Thoracic aorta (tissue), 2 donors: Measurements from ENCODE around the gene NRP2. TPM values are rescaled to one million over a fixed set of nuclear protein-coding genes. Genes with fewer than 3 reads are reported as not detected.

Source experiments
- ATAC-seq: fragments of 150-250 bp; one replicate; pipeline ENCODE4 v1.8.0; 2017; ENCODE audit warnings: low read depth; ENCODE audit not compliant: insufficient number of reproducible peaks, low FRiP score
- DNase-seq: peaks from one replicate; pipeline ENCODE4 v3.0.0-alpha.2; 2020; ENCODE audit warnings: low spot score
- H3K27ac ChIP-seq, 2 donors: fragments of 200-600 bp; sonication (generic); 1 replicate in 1 of 2; 2 replicates in 1 of 2; pipeline ENCODE4 v1.5.1; 2016; ENCODE audit warnings: mild to moderate bottlenecking in 2 of 2, moderate library complexity in 2 of 2
- H3K27me3 ChIP-seq: fragments of 200-600 bp; sonication (generic); replicated peaks from 2 replicates; pipeline ENCODE4 v1.6.0; 2016; ENCODE audit warnings: mild to moderate bottlenecking; ENCODE audit not compliant: insufficient read depth
- H3K36me3 ChIP-seq: fragments of 200-600 bp; sonication (generic); one replicate; pipeline ENCODE4 v1.5.1; 2016
- H3K4me1 ChIP-seq, 2 donors: fragments of 200-600 bp; sonication (generic); 1 replicate in 1 of 2; 2 replicates in 1 of 2; pipeline versions ENCODE4 v1.5.1 to v1.6.0; 2016; ENCODE audit warnings: low read depth in 2 of 2, mild to moderate bottlenecking in 1 of 2; ENCODE audit not compliant: control insufficient read depth in 1 of 2
- H3K4me3 ChIP-seq: fragments of 200-600 bp; sonication (generic); 2 replicates; pipeline ENCODE4 v1.5.1; 2016; ENCODE audit warnings: mild to moderate bottlenecking
- H3K9me3 ChIP-seq: fragments of 200-600 bp; sonication (generic); 2 replicates; pipeline ENCODE4 v1.5.1; 2016
- total RNA-seq, 2 donors: library from RNA; depleted of rRNA; stranded (reverse); fragments of >200 nt; gene quantifications; one replicate each; pipeline versions ENCODE4 v1.1.0 to v1.2.3, GENCODE V29; 2016
- TF ChIP-seq, protein P1 (sequence below): fragments of 200-600 bp; sonication (generic); IDR thresholded peaks from one replicate; pipeline ENCODE4 v1.5.1; 2019; ENCODE audit warnings: antibody characterized with exemption

NRP2 gene
- total RNA-seq, 2 donors from 2014 or later = 73.5 to 75.1 TPM

DNA sequence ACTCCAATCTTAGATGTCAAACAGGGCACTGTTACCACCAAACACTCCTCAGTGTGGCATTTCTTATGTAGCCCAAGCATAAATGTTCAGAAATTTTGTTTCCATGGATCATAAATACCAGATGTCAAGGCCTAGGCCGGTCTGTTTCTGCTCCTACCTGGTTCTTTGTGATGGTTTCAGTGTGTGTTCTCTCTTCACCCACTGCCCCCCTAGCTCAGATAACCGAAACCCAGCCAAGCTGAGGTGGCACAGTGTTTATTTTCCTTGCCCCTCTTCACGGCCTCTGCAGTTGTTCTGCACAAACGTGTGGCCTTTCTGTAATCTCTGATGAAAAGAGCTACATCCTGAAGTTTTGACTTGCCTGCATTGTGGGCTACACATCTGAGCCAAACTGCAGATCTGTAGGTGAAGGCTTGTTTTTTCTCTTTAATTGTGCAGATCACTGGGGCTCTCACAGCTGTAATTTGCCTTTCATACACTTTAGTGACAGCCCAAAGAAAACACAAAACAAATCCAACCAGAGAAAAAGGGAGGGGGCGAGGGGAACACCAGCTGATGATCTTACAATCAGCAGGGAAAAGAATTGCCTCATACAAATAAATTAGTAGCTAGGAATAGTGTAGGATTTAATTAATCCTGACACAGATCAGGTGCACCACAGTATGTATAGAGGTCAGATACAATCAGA is 99.1 kb downstream of the NRP2 start:
- no peak overlapping the region for H3K27ac ChIP-seq

DNA sequence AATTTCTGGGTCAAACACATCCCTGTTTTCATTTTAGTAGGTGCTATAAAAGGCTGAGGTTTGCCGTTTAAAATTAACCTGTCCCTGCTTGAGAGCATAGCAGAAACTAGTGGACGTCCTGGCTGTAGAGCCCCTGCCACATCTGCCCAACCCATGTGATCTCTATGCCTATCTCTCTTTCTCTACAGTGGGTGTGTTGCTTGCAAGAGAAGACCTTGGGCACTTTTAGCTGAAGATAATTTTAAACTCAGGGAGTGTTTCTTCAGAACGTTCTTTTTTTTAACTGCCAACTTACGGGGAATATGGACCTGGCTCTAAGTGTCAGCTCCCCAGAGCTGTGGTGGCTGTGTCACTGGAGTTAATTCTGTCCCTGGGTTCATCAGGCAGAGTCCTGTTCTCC is 100.6 kb downstream of the NRP2 start:
- H3K27ac ChIP-seq = no peak overlapping the region
- TF ChIP-seq, protein P1, sequence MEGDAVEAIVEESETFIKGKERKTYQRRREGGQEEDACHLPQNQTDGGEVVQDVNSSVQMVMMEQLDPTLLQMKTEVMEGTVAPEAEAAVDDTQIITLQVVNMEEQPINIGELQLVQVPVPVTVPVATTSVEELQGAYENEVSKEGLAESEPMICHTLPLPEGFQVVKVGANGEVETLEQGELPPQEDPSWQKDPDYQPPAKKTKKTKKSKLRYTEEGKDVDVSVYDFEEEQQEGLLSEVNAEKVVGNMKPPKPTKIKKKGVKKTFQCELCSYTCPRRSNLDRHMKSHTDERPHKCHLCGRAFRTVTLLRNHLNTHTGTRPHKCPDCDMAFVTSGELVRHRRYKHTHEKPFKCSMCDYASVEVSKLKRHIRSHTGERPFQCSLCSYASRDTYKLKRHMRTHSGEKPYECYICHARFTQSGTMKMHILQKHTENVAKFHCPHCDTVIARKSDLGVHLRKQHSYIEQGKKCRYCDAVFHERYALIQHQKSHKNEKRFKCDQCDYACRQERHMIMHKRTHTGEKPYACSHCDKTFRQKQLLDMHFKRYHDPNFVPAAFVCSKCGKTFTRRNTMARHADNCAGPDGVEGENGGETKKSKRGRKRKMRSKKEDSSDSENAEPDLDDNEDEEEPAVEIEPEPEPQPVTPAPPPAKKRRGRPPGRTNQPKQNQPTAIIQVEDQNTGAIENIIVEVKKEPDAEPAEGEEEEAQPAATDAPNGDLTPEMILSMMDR = no peak
- H3K27me3 ChIP-seq = no peaks in the 10 kb centered on the region
- ATAC-seq (no peak), DNase-seq (no peak)
- H3K4me3 ChIP-seq = no peak overlapping the region
- H3K9me3 ChIP-seq = no peaks in the 10 kb centered on the region
- no peaks in the 10 kb centered on the region for H3K4me1 ChIP-seq
- no peaks in the 10 kb centered on the region for H3K36me3 ChIP-seq

More for the DNA sequence above, 99.1 kb downstream of the NRP2 start:
- H3K9me3 ChIP-seq = no peaks in the 10 kb centered on the region
- no peak for DNase-seq
- no peaks in the 10 kb centered on the region for H3K27me3 ChIP-seq
- H3K36me3 ChIP-seq = no peaks in the 10 kb centered on the region
- no peaks in the 10 kb centered on the region for H3K4me1 ChIP-seq
- TF ChIP-seq, protein P1 = no peak
- no peak for ATAC-seq
- no peak overlapping the region for H3K4me3 ChIP-seq

DNA sequence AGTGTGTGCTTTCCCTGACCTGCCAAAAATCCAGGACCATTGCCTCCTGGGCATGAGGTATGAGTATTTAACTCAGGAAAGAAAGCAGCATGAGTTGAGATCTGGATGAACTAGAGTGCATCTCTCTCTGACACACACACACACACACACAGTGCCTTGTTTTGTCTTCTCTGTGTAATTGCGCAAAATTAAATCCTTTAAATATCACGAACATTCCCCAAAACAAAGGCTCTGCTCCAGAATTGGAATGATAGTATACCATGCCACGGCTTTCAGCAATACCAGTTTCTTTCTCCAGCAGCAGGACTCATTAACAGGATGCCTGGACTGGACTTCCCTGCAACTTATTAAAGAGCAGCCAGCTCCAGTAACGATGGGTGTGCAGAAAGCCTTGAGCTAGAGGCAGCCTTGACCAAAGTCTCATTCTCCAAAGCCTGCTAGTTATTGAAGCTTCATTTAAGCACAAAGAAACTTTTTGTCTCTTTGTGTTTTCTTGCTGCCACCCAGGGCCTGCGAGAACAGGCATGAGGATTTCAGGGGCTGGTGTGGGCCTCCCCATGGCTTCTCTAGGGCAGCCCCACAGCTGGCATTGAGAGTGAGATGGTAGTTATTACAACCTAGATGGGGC is 101.7 kb downstream of the NRP2 start:
- H3K4me1 ChIP-seq = no peaks in the 10 kb centered on the region

DNA sequence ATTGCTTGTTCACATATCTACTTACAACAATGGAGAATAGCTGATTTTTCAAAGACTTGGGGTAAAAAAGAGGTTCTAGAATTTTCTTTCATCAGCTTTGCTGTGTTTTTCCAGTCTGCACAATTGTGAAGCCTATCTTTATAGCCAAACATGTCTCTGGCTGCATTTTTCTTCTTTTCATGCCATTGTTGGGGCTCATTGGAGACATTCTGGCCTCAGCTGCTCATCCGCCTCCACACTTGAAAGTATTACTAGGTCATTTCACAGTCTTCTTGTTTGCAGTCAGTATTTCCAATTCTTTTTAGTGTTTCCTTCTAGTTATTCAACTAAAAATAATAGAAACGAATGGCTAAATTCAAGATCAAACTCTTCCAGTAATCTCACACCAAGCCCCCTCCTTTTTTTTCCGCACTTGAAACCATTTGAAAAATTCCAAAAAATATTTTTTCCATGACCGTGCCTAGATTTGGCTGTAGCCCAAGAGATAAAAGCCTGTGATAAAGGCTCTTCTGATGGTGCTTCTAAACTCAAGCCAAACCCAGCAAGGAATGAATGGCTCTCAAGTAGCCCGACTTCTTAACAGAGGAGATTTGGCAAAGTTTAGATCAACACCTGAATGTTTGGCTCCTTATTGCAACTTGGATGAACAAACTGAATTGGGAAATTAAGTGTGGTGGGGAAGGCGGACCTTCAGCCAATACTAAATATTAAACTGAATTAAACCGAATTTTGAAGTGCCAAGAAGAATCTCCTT is 103.4 kb downstream of the NRP2 start:
- Histone ChIP-seq H3K27me3 (no peaks in the 10 kb centered on the region), H3K27ac (no peak overlapping the region), H3K4me3 (no peak overlapping the region), H3K4me1 (no peaks in the 10 kb centered on the region), H3K9me3 (no peaks in the 10 kb centered on the region), H3K36me3 (no peaks in the 10 kb centered on the region)
- ATAC-seq (no peak), DNase-seq (no peak)
- TF ChIP-seq, protein P1 = no peak

More for the DNA sequence above, 101.7 kb downstream of the NRP2 start:
- no peak for ATAC-seq
- Histone ChIP-seq H3K9me3 (no peaks in the 10 kb centered on the region), H3K36me3 (no peaks in the 10 kb centered on the region), H3K27me3 (no peaks in the 10 kb centered on the region), H3K4me3 (no peak overlapping the region), H3K27ac (no peak overlapping the region)
- TF ChIP-seq, protein P1 = no peak
- DNase-seq = no peak

DNA sequence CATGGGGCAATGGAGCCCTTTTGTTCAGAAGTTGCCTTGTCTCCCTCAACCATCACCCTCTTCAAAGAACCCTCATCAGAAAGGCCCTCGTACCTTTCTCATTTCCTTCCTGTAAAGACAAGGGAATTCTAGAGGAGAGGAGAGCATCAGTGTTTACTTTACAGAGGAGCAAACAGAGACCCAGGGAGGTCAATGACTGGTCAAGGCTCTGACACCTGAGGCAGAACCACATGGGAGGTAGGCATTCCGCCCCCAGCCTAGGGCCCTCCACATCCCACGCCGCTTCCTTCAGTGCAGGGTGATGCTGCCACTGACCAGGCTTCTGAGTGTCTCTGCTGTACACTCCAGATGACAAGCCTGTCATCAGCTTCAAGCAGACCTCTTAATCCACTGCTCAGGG is 104.7 kb downstream of the NRP2 start:
- Histone ChIP-seq H3K27ac (no peak overlapping the region), H3K4me3 (no peak overlapping the region), H3K27me3 (no peaks in the 10 kb centered on the region), H3K4me1 (no peaks in the 10 kb centered on the region), H3K9me3 (no peaks in the 10 kb centered on the region), H3K36me3 (no peaks in the 10 kb centered on the region)
- no peak for DNase-seq
- ATAC-seq = no peak
- TF ChIP-seq, protein P1 = no peak
